Measurements from ENCODE around the gene EOMES. TPM values are rescaled to one million over a fixed set of nuclear protein-coding genes. Genes with fewer than 3 reads are reported as not detected.

EOMES gene
- total RNA-seq, 3 donors from 2014 or later, result 0.48 to 0.88 TPM; not detected in 1

GRCh38 chr3:27696906-27697305 lies 25.2 kb downstream of the EOMES start:
- TF ChIP-seq POLR2A (IDR thresholded peaks at IDR 0.05) (no peak), POLR2AphosphoS5 (IDR thresholded peaks at IDR 0.05) (no peak), CTCF (IDR thresholded peaks at IDR 0.05) (no peak)
- Histone ChIP-seq H3K9me3 (peaks cover 0 to 9% of the 10 kb centered on the region in 2 donors), H3K4me3 (no peak overlapping the region), H3K27me3 (no peaks in the 10 kb centered on the region), H3K36me3 (no peaks in the 10 kb centered on the region), H3K4me1 (no peaks in the 10 kb centered on the region), H3K27ac (no peak overlapping the region)
- intact Hi-C loops (cut with DNase I; ENCODE audit: low total_unique reads), result no loop called here
- no peak for DNase-seq (ENCODE audit: low spot score in 2 of 2)

DNA sequence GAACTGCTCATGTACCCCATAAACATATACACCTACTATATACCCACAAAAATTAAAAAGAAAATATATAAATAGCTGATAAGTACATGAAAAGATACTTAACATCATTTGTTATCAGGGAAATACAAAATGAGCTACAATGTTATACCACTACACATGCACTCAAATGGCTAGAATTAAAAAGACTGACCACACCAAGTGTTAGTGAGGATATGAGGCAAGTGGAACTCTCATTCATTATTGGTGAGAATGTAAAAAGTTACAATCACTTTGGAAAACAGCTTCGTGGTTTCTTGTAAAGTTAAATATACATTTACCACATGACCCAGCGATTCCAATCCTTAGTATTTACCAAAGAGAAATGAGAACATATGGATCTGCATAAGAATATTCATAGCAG lies 26.5 kb downstream of the EOMES start:
- TF ChIP-seq CTCF (IDR thresholded peaks at IDR 0.05) (no peak), POLR2A (IDR thresholded peaks at IDR 0.05) (no peak), POLR2AphosphoS5 (IDR thresholded peaks at IDR 0.05) (no peak)
- no peaks in the 10 kb centered on the region for H3K36me3 ChIP-seq
- peaks cover 0 to 9% of the 10 kb centered on the region in 2 donors for H3K9me3 ChIP-seq
- H3K27me3 ChIP-seq, result no peaks in the 10 kb centered on the region
- no peaks in the 10 kb centered on the region for H3K4me1 ChIP-seq
- no peak overlapping the region for H3K27ac ChIP-seq
- intact Hi-C loops (cut with DNase I; ENCODE audit: low total_unique reads), result no loop called here
- no peak for DNase-seq (ENCODE audit: low spot score in 2 of 2)
- no peak overlapping the region for H3K4me3 ChIP-seq

GRCh38 chr3:27688053-27688452 lies 34.1 kb downstream of the EOMES start:
- H3K27me3 ChIP-seq, result no peaks in the 10 kb centered on the region
- no peaks in the 10 kb centered on the region for H3K36me3 ChIP-seq
- no peak overlapping the region for H3K27ac ChIP-seq
- no peak overlapping the region for H3K4me3 ChIP-seq
- intact Hi-C loops (cut with DNase I; ENCODE audit: low total_unique reads), result loop anchor here (10.0 kb wide), 1 partner anchor 1853 kb away; no protein-coding TSS in a partner anchor
- no peaks in the 10 kb centered on the region for H3K4me1 ChIP-seq
- TF ChIP-seq POLR2A (IDR thresholded peaks at IDR 0.05) (no peak), CTCF (IDR thresholded peaks at IDR 0.05) (no peak), POLR2AphosphoS5 (IDR thresholded peaks at IDR 0.05) (no peak)
- peaks cover 0 to 13% of the 10 kb centered on the region in 2 donors for H3K9me3 ChIP-seq
- no peak for DNase-seq (ENCODE audit: low spot score in 2 of 2)

DNA sequence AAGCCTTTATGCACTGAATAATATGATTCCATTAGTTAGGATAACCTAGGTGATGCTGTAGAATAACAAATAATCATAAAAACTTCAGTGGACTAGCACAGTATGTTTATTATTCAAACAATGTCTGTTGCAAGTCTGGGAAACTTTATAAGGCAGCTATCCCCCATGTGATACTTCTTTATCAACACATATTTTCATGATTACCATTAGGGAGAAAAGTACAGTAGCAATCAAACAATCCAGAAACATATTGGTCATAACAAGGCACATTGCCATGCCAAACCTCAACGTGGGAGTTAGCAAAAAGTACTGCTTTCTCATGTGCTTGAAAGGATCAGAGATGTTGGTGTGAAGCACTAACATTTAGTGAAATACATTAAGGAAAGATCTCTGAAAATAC lies 35.5 kb downstream of the EOMES start:
- no peak for DNase-seq (ENCODE audit: low spot score in 2 of 2)
- TF ChIP-seq POLR2A (IDR thresholded peaks at IDR 0.05), result no peak
- no peak for TF ChIP-seq POLR2AphosphoS5 (IDR thresholded peaks at IDR 0.05)
- TF ChIP-seq CTCF (IDR thresholded peaks at IDR 0.05), result no peak
- peaks cover 0 to 13% of the 10 kb centered on the region in 2 donors for H3K9me3 ChIP-seq
- H3K4me3 ChIP-seq, result no peak overlapping the region
- no peaks in the 10 kb centered on the region for H3K4me1 ChIP-seq
- H3K27ac ChIP-seq, result no peak overlapping the region
- no peaks in the 10 kb centered on the region for H3K36me3 ChIP-seq
- no peaks in the 10 kb centered on the region for H3K27me3 ChIP-seq
- intact Hi-C loops (cut with DNase I; ENCODE audit: low total_unique reads), result loop anchor here (10.0 kb wide), 1 partner anchor 1852 kb away; no protein-coding TSS in a partner anchor

- Histone ChIP-seq H3K4me1 (no peaks in the 10 kb centered on the region), H3K9me3 (peaks cover 0 to 13% of the 10 kb centered on the region in 2 donors), H3K4me3 (no peak overlapping the region), H3K27ac (no peak overlapping the region), H3K27me3 (no peaks in the 10 kb centered on the region), H3K36me3 (no peaks in the 10 kb centered on the region)
- TF ChIP-seq CTCF (IDR thresholded peaks at IDR 0.05) (no peak), POLR2AphosphoS5 (IDR thresholded peaks at IDR 0.05) (no peak), POLR2A (IDR thresholded peaks at IDR 0.05) (no peak)
- DNase-seq (ENCODE audit: low spot score in 2 of 2), result no peak
- intact Hi-C loops (cut with DNase I; ENCODE audit: low total_unique reads), result loop anchor here (10.0 kb wide), 1 partner anchor 1851 kb away; no protein-coding TSS in a partner anchor
These were observed 36.6 kb downstream of the EOMES start for GRCh38 chr3:27685474-27685873.

Measured in breast epithelium (tissue), 4 donors.